ENCODE data around the gene DIP2C. TPM values are rescaled to one million over a fixed set of nuclear protein-coding genes. Genes with fewer than 3 reads are reported as not detected.
"Not testable (repeated sequence)": the region's sequence is repeated elsewhere in the genome, so short reads cannot be mapped to it uniquely, and the experiment has no call there.

DIP2C gene
- total RNA-seq, 1 donor from 2014 or later = 23.1 TPM

DNA sequence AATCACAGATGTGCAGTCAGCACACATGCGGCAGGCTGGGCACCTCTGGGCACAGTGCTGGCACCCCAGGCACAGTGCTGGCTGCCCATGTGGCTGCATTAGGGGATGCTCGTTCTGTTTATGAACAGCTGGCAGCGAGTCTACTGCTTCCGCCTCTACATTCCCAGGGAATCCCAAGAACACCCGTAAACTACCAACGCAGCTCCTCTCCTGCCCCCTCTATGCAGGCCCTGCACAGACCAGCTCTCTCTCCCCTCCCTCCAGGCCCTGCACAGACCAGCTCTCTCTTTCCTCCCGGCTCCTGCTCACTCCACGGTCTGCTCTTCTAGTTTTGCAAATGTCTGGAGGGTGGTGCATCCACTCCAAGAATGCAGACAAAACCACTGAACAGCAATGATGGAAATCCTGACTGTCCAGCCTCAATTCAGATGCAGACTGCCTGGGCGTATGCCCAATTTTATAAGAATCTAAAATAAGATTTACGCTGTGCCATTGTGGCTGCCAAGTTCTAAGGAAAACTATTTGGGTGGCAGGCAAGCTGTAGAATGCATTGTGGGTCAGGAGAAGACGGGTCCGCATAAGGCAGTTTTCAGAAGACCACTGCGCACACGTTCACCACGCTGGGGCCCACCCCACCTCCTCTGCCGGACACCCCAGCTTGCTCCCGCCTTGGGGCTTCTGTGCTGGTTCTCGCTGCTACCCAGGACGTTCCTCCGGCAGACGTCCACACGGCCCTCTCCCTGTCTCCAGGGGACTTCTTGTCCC lies 319.6 kb downstream of the DIP2C start:
- Mint-ChIP-seq H3K9me3 (no peaks in the 10 kb centered on the region), H3K4me1 (ENCODE audit: unreplicated experiment) (peaks cover 19% of the 10 kb centered on the region), H3K36me3 (peaks cover 29% of the 10 kb centered on the region), H3K4me3 (no peak overlapping the region), H3K27ac (no peak overlapping the region), H3K27me3 (no peaks in the 10 kb centered on the region)
- TF ChIP-seq, protein P1, sequence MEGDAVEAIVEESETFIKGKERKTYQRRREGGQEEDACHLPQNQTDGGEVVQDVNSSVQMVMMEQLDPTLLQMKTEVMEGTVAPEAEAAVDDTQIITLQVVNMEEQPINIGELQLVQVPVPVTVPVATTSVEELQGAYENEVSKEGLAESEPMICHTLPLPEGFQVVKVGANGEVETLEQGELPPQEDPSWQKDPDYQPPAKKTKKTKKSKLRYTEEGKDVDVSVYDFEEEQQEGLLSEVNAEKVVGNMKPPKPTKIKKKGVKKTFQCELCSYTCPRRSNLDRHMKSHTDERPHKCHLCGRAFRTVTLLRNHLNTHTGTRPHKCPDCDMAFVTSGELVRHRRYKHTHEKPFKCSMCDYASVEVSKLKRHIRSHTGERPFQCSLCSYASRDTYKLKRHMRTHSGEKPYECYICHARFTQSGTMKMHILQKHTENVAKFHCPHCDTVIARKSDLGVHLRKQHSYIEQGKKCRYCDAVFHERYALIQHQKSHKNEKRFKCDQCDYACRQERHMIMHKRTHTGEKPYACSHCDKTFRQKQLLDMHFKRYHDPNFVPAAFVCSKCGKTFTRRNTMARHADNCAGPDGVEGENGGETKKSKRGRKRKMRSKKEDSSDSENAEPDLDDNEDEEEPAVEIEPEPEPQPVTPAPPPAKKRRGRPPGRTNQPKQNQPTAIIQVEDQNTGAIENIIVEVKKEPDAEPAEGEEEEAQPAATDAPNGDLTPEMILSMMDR (conservative IDR thresholded peaks at IDR 0.05) = no peak
- DNase-seq (ENCODE audit: extremely low spot score, unreplicated experiment) = no peak

GRCh38 chr10:369221-369683 lies 320.2 kb downstream of the DIP2C start:
- H3K4me3 Mint-ChIP-seq = no peak overlapping the region
- no peaks in the 10 kb centered on the region for H3K27me3 Mint-ChIP-seq
- no peak for DNase-seq (ENCODE audit: extremely low spot score, unreplicated experiment)
- H3K4me1 Mint-ChIP-seq (ENCODE audit: unreplicated experiment) = peaks cover 19% of the 10 kb centered on the region
- peaks cover 25% of the 10 kb centered on the region for H3K36me3 Mint-ChIP-seq
- H3K9me3 Mint-ChIP-seq = no peaks in the 10 kb centered on the region
- TF ChIP-seq, protein P1 (conservative IDR thresholded peaks at IDR 0.05) = no peak
- H3K27ac Mint-ChIP-seq = no peak overlapping the region

DNA sequence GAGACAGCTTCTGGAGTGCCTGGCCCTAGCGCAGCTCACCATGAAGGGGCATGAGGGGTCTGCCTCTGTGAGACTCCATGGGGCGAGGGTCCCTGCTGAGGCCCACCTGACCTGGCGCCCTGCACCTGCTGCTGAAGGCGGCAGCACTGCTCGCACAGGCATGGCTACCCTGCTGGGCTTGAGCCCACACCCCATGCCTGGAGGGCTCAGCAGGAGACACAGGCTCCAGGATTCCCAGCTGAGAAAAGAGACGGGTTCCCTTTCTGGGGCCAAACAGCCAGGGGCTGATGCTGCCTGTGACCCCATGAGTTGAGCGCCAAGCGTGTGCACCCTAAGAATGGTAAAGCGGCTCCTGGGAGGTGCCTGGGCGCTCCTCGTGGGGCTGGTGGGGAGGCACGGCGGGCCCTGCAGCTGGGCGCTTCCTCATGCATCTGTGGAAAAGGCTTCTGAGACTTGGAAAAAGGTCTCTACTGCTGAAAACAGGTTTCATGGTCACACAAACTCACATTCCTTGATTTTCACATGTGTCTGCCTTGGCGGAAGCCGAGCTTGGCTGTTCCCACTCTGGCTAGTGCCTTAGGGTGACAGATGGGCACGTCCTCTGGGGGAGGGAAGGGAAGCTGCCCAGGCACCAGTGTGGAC lies 320.8 kb downstream of the DIP2C start:
- Mint-ChIP-seq H3K27me3 (no peaks in the 10 kb centered on the region), H3K4me1 (ENCODE audit: unreplicated experiment) (peaks cover 15% of the 10 kb centered on the region), H3K36me3 (peaks cover 25% of the 10 kb centered on the region), H3K9me3 (no peaks in the 10 kb centered on the region), H3K4me3 (no peak overlapping the region), H3K27ac (no peak overlapping the region)
- DNase-seq (ENCODE audit: extremely low spot score, unreplicated experiment) = no peak
- TF ChIP-seq, protein P1 (conservative IDR thresholded peaks at IDR 0.05) = no peak

DNA sequence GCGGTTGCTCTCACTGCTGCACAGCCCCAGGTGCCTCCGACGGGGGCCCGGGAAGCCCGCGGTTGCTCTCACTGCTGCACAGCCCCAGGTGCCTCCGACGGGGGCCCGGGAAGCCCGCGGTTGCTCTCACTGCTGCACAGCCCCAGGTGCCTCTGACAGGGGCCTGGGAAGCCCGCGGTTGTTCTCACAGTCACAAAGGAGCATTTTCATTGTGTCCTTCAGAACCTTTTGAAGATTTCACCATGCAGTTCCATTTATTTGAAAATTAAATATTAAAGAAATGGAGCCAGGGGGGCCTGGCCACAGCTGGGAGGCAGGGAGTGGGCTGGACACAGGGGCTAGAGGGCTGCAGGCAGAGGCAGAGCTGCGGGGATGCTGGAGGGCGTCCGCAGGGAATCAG lies 321.4 kb downstream of the DIP2C start:
- not testable (repeated sequence) for H3K27ac Mint-ChIP-seq; H3K4me1 Mint-ChIP-seq (ENCODE audit: unreplicated experiment); H3K4me3 Mint-ChIP-seq; H3K27me3 Mint-ChIP-seq; DNase-seq (ENCODE audit: extremely low spot score, unreplicated experiment); H3K9me3 Mint-ChIP-seq
- H3K36me3 Mint-ChIP-seq = peaks cover 25% of the 10 kb centered on the region

DNA sequence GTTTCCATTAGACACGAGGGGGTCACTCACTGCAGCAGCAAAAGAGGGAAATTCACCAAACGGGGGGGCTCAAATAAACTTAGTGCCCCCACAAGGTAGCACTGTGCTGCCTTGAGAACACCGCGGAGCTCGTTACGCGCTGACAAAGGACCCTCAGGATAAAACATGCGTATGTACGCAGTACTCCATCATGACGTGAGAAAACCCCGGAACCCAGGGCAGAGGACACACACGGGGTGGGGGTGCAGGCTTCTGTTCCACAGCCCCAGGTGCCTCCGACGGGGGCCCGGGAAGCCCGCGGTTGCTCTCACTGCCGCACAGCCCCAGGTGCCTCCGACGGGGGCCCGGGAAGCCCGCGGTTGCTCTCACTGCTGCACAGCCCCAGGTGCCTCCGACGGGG lies 321.8 kb downstream of the DIP2C start:
- no peaks in the 10 kb centered on the region for H3K9me3 Mint-ChIP-seq
- H3K36me3 Mint-ChIP-seq = peaks cover 30% of the 10 kb centered on the region
- no peak overlapping the region for H3K4me3 Mint-ChIP-seq
- H3K4me1 Mint-ChIP-seq (ENCODE audit: unreplicated experiment) = peaks cover 7% of the 10 kb centered on the region
- H3K27ac Mint-ChIP-seq = no peak overlapping the region
- no peak for DNase-seq (ENCODE audit: extremely low spot score, unreplicated experiment)
- H3K27me3 Mint-ChIP-seq = no peaks in the 10 kb centered on the region
- TF ChIP-seq, protein P1 (conservative IDR thresholded peaks at IDR 0.05) = no peak

DNA sequence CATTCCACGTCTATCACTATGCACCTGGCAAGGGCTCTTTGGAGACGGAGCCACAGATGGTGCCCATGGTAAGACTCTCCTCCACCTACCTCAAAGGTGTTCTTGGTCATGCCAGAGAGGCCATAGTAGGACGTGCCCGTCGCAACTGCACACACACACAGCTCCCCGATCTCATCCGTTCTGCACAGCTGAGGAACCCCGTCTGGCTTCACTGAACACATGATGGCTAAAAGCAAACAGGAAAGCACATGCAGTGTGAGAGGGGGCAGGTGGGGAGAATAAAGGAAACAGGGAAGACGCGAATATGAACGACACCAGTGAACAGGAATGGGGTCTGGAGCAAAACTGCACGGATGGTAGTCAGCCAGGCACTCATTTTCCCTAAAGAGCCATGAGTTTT lies 323.3 kb downstream of the DIP2C start:
- peaks cover 17% of the 10 kb centered on the region for H3K4me1 Mint-ChIP-seq (ENCODE audit: unreplicated experiment)
- no peak for DNase-seq (ENCODE audit: extremely low spot score, unreplicated experiment)
- H3K9me3 Mint-ChIP-seq = no peaks in the 10 kb centered on the region
- no peaks in the 10 kb centered on the region for H3K27me3 Mint-ChIP-seq
- TF ChIP-seq, protein P1 (conservative IDR thresholded peaks at IDR 0.05) = no peak
- H3K36me3 Mint-ChIP-seq = peaks cover 40% of the 10 kb centered on the region
- H3K27ac Mint-ChIP-seq = no peak overlapping the region
- H3K4me3 Mint-ChIP-seq = no peak overlapping the region

Measured in type B pancreatic cell (in vitro differentiated cells).